ENCODE measurements around the gene TOR2A. TPM values are rescaled to one million over a fixed set of nuclear protein-coding genes. Genes with fewer than 3 reads are reported as not detected.

The TOR2A gene
- total and polyA plus RNA-seq, 9 of the 15 experiments (the other 6 are each of a cell fraction or from before 2014, with no cell fraction given), result 0.80 to 25.9 (median 11.1) TPM

DNA sequence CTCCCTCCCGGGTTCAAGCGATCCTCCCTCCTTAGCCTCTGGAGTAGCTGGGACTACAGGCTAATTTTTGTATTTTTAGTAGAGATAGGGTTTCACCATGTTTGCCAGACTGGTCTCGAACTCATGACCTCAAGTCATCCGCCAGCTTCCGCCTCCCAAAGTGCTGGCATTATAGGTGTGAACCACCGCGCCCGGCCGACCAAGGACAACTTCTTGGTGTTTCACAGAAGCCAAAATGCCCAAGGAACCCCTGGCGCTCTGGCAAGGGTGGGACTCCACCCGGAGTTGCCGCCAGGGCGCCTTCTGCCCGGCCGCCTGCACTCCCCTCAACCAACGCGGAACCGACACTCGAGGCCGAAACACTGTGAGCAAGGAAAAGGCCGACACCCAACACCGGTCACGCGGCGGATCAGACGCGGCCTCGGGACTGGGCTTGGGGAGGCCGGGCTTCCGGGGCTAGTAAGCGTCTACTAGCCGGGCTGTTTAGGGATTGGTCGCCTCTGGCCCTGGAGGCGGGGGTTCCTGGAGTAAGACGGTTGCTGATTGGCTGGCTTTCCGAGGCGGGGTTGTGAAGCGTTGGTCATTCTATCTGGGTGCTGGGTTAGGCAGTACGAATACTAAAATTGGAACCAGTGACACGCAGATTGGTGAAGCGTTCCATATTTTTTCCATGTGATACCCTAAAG lies 36.0 kb downstream of the TOR2A start (continued):
- TF ChIP-seq, protein P1, sequence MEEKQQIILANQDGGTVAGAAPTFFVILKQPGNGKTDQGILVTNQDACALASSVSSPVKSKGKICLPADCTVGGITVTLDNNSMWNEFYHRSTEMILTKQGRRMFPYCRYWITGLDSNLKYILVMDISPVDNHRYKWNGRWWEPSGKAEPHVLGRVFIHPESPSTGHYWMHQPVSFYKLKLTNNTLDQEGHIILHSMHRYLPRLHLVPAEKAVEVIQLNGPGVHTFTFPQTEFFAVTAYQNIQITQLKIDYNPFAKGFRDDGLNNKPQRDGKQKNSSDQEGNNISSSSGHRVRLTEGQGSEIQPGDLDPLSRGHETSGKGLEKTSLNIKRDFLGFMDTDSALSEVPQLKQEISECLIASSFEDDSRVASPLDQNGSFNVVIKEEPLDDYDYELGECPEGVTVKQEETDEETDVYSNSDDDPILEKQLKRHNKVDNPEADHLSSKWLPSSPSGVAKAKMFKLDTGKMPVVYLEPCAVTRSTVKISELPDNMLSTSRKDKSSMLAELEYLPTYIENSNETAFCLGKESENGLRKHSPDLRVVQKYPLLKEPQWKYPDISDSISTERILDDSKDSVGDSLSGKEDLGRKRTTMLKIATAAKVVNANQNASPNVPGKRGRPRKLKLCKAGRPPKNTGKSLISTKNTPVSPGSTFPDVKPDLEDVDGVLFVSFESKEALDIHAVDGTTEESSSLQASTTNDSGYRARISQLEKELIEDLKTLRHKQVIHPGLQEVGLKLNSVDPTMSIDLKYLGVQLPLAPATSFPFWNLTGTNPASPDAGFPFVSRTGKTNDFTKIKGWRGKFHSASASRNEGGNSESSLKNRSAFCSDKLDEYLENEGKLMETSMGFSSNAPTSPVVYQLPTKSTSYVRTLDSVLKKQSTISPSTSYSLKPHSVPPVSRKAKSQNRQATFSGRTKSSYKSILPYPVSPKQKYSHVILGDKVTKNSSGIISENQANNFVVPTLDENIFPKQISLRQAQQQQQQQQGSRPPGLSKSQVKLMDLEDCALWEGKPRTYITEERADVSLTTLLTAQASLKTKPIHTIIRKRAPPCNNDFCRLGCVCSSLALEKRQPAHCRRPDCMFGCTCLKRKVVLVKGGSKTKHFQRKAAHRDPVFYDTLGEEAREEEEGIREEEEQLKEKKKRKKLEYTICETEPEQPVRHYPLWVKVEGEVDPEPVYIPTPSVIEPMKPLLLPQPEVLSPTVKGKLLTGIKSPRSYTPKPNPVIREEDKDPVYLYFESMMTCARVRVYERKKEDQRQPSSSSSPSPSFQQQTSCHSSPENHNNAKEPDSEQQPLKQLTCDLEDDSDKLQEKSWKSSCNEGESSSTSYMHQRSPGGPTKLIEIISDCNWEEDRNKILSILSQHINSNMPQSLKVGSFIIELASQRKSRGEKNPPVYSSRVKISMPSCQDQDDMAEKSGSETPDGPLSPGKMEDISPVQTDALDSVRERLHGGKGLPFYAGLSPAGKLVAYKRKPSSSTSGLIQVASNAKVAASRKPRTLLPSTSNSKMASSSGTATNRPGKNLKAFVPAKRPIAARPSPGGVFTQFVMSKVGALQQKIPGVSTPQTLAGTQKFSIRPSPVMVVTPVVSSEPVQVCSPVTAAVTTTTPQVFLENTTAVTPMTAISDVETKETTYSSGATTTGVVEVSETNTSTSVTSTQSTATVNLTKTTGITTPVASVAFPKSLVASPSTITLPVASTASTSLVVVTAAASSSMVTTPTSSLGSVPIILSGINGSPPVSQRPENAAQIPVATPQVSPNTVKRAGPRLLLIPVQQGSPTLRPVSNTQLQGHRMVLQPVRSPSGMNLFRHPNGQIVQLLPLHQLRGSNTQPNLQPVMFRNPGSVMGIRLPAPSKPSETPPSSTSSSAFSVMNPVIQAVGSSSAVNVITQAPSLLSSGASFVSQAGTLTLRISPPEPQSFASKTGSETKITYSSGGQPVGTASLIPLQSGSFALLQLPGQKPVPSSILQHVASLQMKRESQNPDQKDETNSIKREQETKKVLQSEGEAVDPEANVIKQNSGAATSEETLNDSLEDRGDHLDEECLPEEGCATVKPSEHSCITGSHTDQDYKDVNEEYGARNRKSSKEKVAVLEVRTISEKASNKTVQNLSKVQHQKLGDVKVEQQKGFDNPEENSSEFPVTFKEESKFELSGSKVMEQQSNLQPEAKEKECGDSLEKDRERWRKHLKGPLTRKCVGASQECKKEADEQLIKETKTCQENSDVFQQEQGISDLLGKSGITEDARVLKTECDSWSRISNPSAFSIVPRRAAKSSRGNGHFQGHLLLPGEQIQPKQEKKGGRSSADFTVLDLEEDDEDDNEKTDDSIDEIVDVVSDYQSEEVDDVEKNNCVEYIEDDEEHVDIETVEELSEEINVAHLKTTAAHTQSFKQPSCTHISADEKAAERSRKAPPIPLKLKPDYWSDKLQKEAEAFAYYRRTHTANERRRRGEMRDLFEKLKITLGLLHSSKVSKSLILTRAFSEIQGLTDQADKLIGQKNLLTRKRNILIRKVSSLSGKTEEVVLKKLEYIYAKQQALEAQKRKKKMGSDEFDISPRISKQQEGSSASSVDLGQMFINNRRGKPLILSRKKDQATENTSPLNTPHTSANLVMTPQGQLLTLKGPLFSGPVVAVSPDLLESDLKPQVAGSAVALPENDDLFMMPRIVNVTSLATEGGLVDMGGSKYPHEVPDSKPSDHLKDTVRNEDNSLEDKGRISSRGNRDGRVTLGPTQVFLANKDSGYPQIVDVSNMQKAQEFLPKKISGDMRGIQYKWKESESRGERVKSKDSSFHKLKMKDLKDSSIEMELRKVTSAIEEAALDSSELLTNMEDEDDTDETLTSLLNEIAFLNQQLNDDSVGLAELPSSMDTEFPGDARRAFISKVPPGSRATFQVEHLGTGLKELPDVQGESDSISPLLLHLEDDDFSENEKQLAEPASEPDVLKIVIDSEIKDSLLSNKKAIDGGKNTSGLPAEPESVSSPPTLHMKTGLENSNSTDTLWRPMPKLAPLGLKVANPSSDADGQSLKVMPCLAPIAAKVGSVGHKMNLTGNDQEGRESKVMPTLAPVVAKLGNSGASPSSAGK (IDR thresholded peaks at IDR 0.05), result peak; percentile 100
- 0 out of 4 replicates have a peak, but pooled peaks of 1 of the 2 experiments have one; percentile 40 for TF ChIP-seq ARNT (IDR thresholded peaks at IDR 0.05)
- TF ChIP-seq OTX1 (CRISPR knock-in tag; IDR thresholded peaks at IDR 0.05), result peak; percentile 70; the same call in 1 of the 2 replicates
- TF ChIP-seq, protein P2, sequence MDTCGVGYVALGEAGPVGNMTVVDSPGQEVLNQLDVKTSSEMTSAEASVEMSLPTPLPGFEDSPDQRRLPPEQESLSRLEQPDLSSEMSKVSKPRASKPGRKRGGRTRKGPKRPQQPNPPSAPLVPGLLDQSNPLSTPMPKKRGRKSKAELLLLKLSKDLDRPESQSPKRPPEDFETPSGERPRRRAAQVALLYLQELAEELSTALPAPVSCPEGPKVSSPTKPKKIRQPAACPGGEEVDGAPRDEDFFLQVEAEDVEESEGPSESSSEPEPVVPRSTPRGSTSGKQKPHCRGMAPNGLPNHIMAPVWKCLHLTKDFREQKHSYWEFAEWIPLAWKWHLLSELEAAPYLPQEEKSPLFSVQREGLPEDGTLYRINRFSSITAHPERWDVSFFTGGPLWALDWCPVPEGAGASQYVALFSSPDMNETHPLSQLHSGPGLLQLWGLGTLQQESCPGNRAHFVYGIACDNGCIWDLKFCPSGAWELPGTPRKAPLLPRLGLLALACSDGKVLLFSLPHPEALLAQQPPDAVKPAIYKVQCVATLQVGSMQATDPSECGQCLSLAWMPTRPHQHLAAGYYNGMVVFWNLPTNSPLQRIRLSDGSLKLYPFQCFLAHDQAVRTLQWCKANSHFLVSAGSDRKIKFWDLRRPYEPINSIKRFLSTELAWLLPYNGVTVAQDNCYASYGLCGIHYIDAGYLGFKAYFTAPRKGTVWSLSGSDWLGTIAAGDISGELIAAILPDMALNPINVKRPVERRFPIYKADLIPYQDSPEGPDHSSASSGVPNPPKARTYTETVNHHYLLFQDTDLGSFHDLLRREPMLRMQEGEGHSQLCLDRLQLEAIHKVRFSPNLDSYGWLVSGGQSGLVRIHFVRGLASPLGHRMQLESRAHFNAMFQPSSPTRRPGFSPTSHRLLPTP (IDR thresholded peaks at IDR 0.05; ENCODE audit: borderline replicate concordance, extremely low read depth, insufficient read length), result peak; percentile 22
- TF ChIP-seq, protein P3, sequence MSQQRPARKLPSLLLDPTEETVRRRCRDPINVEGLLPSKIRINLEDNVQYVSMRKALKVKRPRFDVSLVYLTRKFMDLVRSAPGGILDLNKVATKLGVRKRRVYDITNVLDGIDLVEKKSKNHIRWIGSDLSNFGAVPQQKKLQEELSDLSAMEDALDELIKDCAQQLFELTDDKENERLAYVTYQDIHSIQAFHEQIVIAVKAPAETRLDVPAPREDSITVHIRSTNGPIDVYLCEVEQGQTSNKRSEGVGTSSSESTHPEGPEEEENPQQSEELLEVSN (IDR thresholded peaks at IDR 0.05; ENCODE audit: borderline replicate concordance in 1 of 2, extremely low read depth in 1 of 2, insufficient read depth in 1 of 2, insufficient read length in 1 of 2, low read depth in 1 of 2, low read length in 1 of 2, poor library complexity in 1 of 2, severe bottlenecking in 1 of 2), result peak; percentile 96
- no peak for TF ChIP-seq PHF21A (IDR thresholded peaks at IDR 0.05; ENCODE audit: borderline replicate concordance, low read depth)
- TF ChIP-seq, protein P4, sequence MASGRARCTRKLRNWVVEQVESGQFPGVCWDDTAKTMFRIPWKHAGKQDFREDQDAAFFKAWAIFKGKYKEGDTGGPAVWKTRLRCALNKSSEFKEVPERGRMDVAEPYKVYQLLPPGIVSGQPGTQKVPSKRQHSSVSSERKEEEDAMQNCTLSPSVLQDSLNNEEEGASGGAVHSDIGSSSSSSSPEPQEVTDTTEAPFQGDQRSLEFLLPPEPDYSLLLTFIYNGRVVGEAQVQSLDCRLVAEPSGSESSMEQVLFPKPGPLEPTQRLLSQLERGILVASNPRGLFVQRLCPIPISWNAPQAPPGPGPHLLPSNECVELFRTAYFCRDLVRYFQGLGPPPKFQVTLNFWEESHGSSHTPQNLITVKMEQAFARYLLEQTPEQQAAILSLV (tag; IDR thresholded peaks at IDR 0.05), result 0 out of 2 replicates have a peak, but pooled peaks have one; percentile 62
